ENCODE data around the gene HAVCR1.
"Not testable (repeated sequence)": the region's sequence is repeated elsewhere in the genome, so short reads cannot be mapped to it uniquely, and the experiment has no call there.

HAVCR1 gene

DNA sequence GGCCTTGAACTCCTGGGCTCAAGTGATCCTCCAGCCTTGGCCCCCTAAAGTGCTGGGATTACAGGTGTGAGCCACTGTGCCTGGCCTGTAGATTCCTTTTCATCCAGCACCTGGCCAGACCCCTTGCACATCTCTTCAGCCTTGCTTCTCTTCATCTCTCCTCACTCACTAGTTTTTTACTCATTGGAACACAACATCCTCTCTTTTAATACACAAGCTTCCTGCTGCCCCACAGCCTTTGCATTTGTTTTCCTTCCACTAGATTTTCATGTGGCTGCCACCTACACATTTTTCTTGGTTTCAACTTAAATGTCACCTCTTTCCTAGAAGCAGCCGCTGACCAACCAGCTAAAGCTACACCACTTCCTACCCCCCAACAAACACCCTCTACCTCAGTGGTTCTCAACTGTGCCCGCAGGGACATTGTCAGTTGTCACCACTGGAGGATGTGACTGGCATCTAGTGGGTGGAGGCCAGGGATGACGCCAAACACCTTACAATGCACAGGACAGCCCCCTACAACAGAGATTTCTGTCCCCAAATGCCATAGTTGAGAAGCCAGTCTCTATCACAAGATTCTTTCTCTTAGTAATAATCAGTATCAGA, 33.7 kb downstream of the HAVCR1 start:
- TF ChIP-seq, protein P1, sequence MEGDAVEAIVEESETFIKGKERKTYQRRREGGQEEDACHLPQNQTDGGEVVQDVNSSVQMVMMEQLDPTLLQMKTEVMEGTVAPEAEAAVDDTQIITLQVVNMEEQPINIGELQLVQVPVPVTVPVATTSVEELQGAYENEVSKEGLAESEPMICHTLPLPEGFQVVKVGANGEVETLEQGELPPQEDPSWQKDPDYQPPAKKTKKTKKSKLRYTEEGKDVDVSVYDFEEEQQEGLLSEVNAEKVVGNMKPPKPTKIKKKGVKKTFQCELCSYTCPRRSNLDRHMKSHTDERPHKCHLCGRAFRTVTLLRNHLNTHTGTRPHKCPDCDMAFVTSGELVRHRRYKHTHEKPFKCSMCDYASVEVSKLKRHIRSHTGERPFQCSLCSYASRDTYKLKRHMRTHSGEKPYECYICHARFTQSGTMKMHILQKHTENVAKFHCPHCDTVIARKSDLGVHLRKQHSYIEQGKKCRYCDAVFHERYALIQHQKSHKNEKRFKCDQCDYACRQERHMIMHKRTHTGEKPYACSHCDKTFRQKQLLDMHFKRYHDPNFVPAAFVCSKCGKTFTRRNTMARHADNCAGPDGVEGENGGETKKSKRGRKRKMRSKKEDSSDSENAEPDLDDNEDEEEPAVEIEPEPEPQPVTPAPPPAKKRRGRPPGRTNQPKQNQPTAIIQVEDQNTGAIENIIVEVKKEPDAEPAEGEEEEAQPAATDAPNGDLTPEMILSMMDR (IDR thresholded peaks at IDR 0.05; ENCODE audit: extremely low read depth, insufficient read depth, missing control alignments) = no peak
- no peak for DNase-seq (ENCODE audit: low spot score)
- in situ Hi-C loops (cut with MboI; ENCODE audit: low pct_unique_long_range_greater_than_20kb, low sequenced_read_pairs, unreplicated experiment) = no loop called here

DNA sequence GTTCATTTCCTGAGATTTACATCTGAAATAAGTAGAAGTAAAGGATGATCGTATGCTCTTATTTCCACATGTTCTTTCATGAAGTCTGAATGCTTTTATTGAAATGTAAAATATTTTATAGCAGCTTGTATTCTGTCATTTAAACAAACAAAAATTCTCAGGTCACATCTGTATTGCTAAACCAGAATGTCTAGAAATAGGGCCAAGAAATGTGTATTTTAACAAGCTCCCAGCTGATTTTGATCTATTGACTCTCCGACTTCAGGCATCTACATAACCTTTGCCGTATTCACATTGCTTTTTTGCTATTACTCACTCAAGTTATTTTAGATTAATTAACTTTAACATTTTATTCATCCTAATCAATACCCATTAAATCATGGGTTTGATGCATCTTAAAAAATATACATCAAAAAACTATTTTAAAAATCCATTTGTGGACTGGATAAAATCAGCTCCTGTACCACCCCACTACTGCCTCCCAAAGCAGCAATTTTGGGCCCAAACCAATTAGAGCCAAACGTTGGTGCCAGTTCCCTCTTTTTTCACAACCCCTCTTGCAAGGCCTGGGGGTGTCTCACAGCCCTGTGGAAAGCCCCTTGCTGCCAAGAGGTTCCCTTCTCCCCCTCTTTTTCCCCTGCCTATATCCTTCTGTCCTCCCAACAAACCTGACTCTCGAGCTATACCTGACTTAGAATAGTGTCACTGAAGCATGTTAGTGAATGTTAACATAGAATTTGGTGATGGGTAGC, 34.5 kb downstream of the HAVCR1 start:
- TF ChIP-seq, protein P1 (IDR thresholded peaks at IDR 0.05; ENCODE audit: extremely low read depth, insufficient read depth, missing control alignments) = no peak
- DNase-seq (ENCODE audit: low spot score) = no peak
- in situ Hi-C loops (cut with MboI; ENCODE audit: low pct_unique_long_range_greater_than_20kb, low sequenced_read_pairs, unreplicated experiment) = no loop called here

DNA sequence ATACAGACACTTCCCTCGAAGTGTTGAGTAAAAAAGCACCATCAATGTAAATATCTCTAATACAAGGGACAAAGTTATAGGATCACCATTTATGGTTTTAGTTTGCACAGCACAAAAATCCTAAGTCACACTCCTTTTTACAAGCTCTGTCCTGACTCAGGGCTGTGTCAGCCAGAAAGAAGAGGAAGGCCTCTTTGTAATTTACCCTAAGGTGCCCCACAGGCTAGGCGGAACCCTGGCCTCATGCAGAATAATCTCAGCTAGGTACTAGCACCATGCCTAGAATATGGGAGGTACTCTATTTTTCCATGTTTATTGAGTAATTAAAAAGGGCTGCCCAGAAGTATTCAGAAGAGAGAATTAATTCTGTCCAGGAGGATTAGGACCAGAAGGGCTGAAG, 36.9 kb downstream of the HAVCR1 start:
- no peak for DNase-seq (ENCODE audit: low spot score)
- in situ Hi-C loops (cut with MboI; ENCODE audit: low pct_unique_long_range_greater_than_20kb, low sequenced_read_pairs, unreplicated experiment) = no loop called here
- TF ChIP-seq, protein P1 (IDR thresholded peaks at IDR 0.05; ENCODE audit: extremely low read depth, insufficient read depth, missing control alignments) = no peak

DNA sequence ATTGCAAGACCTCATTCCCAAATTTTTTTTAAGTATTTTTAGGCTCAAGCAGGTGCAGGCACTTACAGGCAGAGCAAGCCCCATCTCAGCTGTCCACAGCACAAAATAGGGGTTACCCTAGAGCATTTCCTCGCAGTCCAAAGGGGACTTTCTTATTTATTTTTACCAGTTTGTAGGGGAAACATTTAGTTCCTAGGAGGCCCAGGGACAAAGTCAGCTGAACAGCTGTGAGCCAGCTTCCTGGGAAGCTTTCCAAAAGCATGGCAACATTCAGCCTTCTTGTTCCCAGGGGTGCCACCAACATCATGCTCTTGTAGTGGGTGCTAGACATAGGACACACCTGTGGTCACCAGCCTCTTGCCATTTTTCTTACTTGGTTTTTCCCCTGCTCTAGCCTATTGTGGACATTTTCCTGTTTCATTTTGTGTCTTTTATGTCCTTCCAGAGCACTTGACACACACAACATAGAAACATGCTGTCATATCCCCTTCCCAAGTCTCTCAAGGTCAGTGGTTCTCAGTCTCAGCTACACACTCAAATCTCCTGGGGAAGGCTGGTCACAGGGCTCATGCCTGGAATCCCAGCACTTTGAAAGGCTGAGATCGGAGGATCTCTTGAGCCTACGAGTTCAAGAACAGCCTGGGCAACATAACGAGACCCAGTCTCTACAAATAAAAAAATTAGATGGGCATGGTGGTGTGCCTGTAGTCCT, 38.2 kb downstream of the HAVCR1 start:
- in situ Hi-C loops (cut with MboI; ENCODE audit: low pct_unique_long_range_greater_than_20kb, low sequenced_read_pairs, unreplicated experiment) = no loop called here
- no peak for DNase-seq (ENCODE audit: low spot score)
- TF ChIP-seq, protein P1 (IDR thresholded peaks at IDR 0.05; ENCODE audit: extremely low read depth, insufficient read depth, missing control alignments) = no peak

DNA sequence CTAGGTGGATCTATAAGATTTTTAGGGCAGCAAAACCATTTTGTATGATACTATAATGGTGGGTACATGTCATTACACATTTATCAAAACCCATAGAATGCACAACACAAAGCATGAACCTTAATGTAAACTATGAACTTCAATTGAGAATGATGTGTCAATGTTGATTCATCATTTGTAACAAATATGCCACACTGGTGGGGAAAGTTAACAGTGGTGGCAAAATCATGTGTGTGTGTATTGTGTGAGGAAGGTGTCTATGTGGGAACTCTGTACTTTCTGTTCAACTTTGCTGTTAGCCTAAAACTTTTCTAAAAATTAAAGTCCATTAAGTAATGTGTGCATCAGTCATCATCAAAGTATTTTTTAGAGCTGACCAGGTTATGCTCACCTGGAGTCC, 38.9 kb downstream of the HAVCR1 start:
- TF ChIP-seq, protein P1 (IDR thresholded peaks at IDR 0.05; ENCODE audit: extremely low read depth, insufficient read depth, missing control alignments) = no peak
- in situ Hi-C loops (cut with MboI; ENCODE audit: low pct_unique_long_range_greater_than_20kb, low sequenced_read_pairs, unreplicated experiment) = no loop called here
- DNase-seq (ENCODE audit: low spot score) = no peak

DNA sequence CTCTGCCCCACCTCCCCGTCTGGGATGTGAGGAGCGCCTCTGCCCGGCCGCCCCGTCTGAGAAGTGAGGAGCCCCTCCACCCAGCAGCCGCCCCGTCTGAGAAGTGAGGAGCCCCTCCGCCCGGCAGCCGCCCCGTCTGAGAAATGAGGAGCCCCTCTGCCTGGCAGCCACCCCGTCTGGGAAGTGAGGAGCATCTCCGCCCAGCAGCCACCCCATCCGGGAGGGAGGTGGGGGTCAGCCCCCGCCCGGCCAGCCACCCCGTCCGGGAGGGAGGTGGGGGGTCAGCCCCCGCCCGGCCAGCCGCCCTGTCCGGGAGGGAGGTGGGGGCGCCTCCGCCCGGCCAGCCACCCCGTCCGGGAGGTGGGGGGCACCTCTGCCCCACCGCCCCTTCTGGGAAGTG, 44.8 kb downstream of the HAVCR1 start:
- in situ Hi-C loops (cut with MboI; ENCODE audit: low pct_unique_long_range_greater_than_20kb, low sequenced_read_pairs, unreplicated experiment); DNase-seq (ENCODE audit: low spot score): not testable (repeated sequence)

DNA sequence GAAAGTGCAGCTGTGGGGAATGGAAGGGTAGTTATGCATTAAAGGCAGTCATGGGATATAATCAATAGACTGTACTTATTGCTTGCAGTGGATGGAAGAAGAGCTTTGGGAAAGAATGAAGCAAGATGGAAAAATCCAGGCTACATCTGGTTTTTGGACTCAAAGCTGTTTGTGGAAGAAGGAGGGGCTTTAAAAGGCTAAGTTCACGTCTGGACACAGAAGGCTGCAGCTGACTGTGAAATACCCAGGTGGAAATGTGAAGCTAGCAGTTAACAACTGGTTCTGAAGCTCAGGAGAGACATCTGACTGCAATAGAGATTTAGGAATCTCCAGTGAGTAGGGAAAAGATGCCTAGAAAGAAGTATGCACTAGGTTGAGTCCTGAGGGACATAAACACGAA, 52.7 kb downstream of the HAVCR1 start:
- no peak for DNase-seq (ENCODE audit: low spot score)

More for the DNA sequence above, 52.7 kb downstream of the HAVCR1 start:
- TF ChIP-seq, protein P1 (IDR thresholded peaks at IDR 0.05; ENCODE audit: extremely low read depth, insufficient read depth, missing control alignments) = no peak
- in situ Hi-C loops (cut with MboI; ENCODE audit: low pct_unique_long_range_greater_than_20kb, low sequenced_read_pairs, unreplicated experiment) = no loop called here

Data from GM13977 (cell line).